Stimulated activated CD8-positive, alpha-beta memory T cell treated with anti-CD3 and anti-CD28 coated beads, Interleukin-4, amount 100 ng/mL, for 24 hours (primary cell): ENCODE measurements around the gene SUN3.
"Not testable (repeated sequence)": the region's sequence is repeated elsewhere in the genome, so short reads cannot be mapped to it uniquely, and the experiment has no call there.

Experiments used
- DNase-seq: peaks from one replicate; pipeline ENCODE4 v3.0.0-alpha.2; 2020; ENCODE audit warnings: low read depth

SUN3 gene

GRCh38 chr7:47944536-47945260 is 84.2 kb downstream of the SUN3 start:
- no peak for DNase-seq

- DNase-seq = no peak
Measured at GRCh38 chr7:47943676-47944474, 85.0 kb downstream of the SUN3 start.

GRCh38 chr7:47942651-47943050 is 86.3 kb downstream of the SUN3 start:
- DNase-seq = not testable (repeated sequence)

GRCh38 chr7:47942132-47942531 is 86.8 kb downstream of the SUN3 start:
- no peak for DNase-seq

- DNase-seq = no peak
Measured at GRCh38 chr7:47941136-47941844, 87.6 kb downstream of the SUN3 start.

GRCh38 chr7:47940088-47941013 is 88.6 kb downstream of the SUN3 start:
- no peak for DNase-seq

- no peak for DNase-seq
Measured at GRCh38 chr7:47939425-47940036, 89.4 kb downstream of the SUN3 start.

GRCh38 chr7:47938574-47939165 is 90.2 kb downstream of the SUN3 start:
- no peak for DNase-seq

GRCh38 chr7:47937711-47938573 is 91.0 kb downstream of the SUN3 start:
- DNase-seq = no peak
